H1 (cell line): ENCODE measurements around the gene B4GALNT1. TPM values are rescaled to one million over a fixed set of nuclear protein-coding genes. Genes with fewer than 3 reads are reported as not detected.

Experiments
- CTCF ChIA-PET: fragments of 300-600 bp; sonication (Branson Sonifier 250); formaldehyde crosslinking; loops from one replicate; lab custom pipeline; 2021; ENCODE audit not compliant: partially characterized antibody; lab: Charles Lee
- POLR2A ChIA-PET: fragments of 300-600 bp; sonication (Branson Sonifier 250); formaldehyde crosslinking; loops from one replicate; lab custom pipeline; 2021; ENCODE audit warnings: inconsistent platforms; ENCODE audit not compliant: partially characterized antibody; lab: Charles Lee
- DNase-seq, 2 experiments: peaks; one replicate each; pipeline versions ENCODE4 v3.0.0 to v3.0.0-alpha.2; 2010 to 2022; ENCODE audit warnings: low spot score in 2 of 2, low read depth in 1 of 2, mixed read lengths in 1 of 2
- FAIRE-seq: peaks from 2 replicates; lab custom pipeline; 2011; peaks lifted over from hg19 to GRCh38; lab: Jason Lieb, UNC
- H2AFZ ChIP-seq: 2 replicates; pipeline ENCODE4 v1.8.1; 2012; ENCODE audit warnings: low read length, inconsistent platforms
- H2AK5ac ChIP-seq: 2 replicates; pipeline ENCODE4 v1.6.1; 2013; ENCODE audit warnings: low read depth, low read length
- H2BK120ac ChIP-seq: replicated peaks from 2 replicates; pipeline ENCODE3; 2013; ENCODE audit warnings: low read depth, low read length, inconsistent platforms
- H2BK12ac ChIP-seq: 2 replicates; pipeline ENCODE4 v1.6.1; 2013; ENCODE audit warnings: low read depth, low read length
- H2BK15ac ChIP-seq: 2 replicates; pipeline ENCODE4 v1.6.1; 2013; ENCODE audit warnings: low read length
- H2BK20ac ChIP-seq: 2 replicates; pipeline ENCODE4 v1.6.1; 2013; ENCODE audit warnings: low read length
- H2BK5ac ChIP-seq: 2 replicates; pipeline ENCODE4 v1.6.1; 2013; ENCODE audit warnings: low read depth, low read length
- H3K14ac ChIP-seq: 2 replicates; pipeline ENCODE4 v1.6.1; 2013; ENCODE audit warnings: inconsistent platforms; ENCODE audit not compliant: insufficient read length
- H3K18ac ChIP-seq: 2 replicates; pipeline ENCODE4 v1.6.1; 2013; ENCODE audit warnings: low read length; ENCODE audit errors: extremely low read depth
- H3K23ac ChIP-seq: 2 replicates; pipeline ENCODE4 v1.6.1; 2013; ENCODE audit warnings: inconsistent platforms; ENCODE audit not compliant: insufficient read length
- H3K23me2 ChIP-seq: 2 replicates; pipeline ENCODE4 v1.6.1; 2013; ENCODE audit warnings: low read depth, low read length
- H3K27ac ChIP-seq: 2 replicates; pipeline ENCODE4 v1.6.1; 2011; ENCODE audit warnings: low read depth, low read length, inconsistent platforms
- H3K27me3 ChIP-seq, 4 experiments: replicated peaks in 1 of 4; 1 replicate in 1 of 4; 2 replicates in 3 of 4; pipeline versions ENCODE4 v1.6.1 to v1.8.1; 2011 to 2013; ENCODE audit warnings: low read length in 3 of 4, mild to moderate bottlenecking in 3 of 4, inconsistent platforms in 2 of 4, mixed read lengths in 2 of 4, moderate library complexity in 1 of 4; ENCODE audit not compliant: control insufficient read depth in 3 of 4, insufficient read depth in 3 of 4; ENCODE audit errors: extremely low read depth in 1 of 4
- H3K36me3 ChIP-seq, 4 experiments: 2 replicates each; pipeline versions ENCODE4 v1.6.1 to v1.8.1; 2011 to 2013; ENCODE audit warnings: mild to moderate bottlenecking in 4 of 4, low read length in 3 of 4, moderate library complexity in 2 of 4, control low read depth in 1 of 4, inconsistent platforms in 1 of 4; ENCODE audit not compliant: insufficient read depth in 4 of 4, control insufficient read depth in 2 of 4
- H3K4ac ChIP-seq: replicated peaks from 2 replicates; pipeline ENCODE3; 2013; ENCODE audit warnings: low read length, low read depth, mixed read lengths, inconsistent platforms; ENCODE audit not compliant: insufficient read length
- H3K4me1 ChIP-seq, 4 experiments: replicated peaks in 1 of 4; 1 replicate in 1 of 4; 2 replicates in 3 of 4; pipeline versions ENCODE4 v1.6.1 to v1.8.1; 2011 to 2013; ENCODE audit warnings: low read length in 3 of 4, inconsistent platforms in 2 of 4, mixed read lengths in 1 of 4; ENCODE audit not compliant: insufficient read depth in 4 of 4, control insufficient read depth in 3 of 4
- H3K4me2 ChIP-seq, 2 experiments: 2 replicates each; pipeline versions ENCODE4 v1.6.1 to v1.8.1; 2011 to 2013; ENCODE audit warnings: low read depth in 2 of 2, low read length in 2 of 2, control low read depth in 1 of 2, inconsistent platforms in 1 of 2, mild to moderate bottlenecking in 1 of 2; ENCODE audit not compliant: insufficient read depth in 1 of 2
- H3K4me3 ChIP-seq, 4 experiments: fragments of 200-600, 300-600 bp in 1 of 4; sonication (generic), shearing (Covaris generic), sonication (Bioruptor Twin) in 1 of 4; 2 replicates each; pipeline versions ENCODE4 v1.5.1 to v1.8.1; 2011 to 2016; ENCODE audit warnings: low read length in 4 of 4, low read depth in 3 of 4, control low read depth in 2 of 4, inconsistent platforms in 2 of 4, mild to moderate bottlenecking in 2 of 4, mixed read lengths in 1 of 4, moderate library complexity in 1 of 4; ENCODE audit not compliant: insufficient read depth in 2 of 4; ENCODE audit errors: extremely low read depth in 1 of 4
- H3K56ac ChIP-seq: replicated peaks from 2 replicates; pipeline ENCODE3; 2013; ENCODE audit warnings: low read depth, mild to moderate bottlenecking, mixed read lengths, low read length, inconsistent platforms; ENCODE audit not compliant: insufficient read length
- H3K79me1 ChIP-seq: 2 replicates; pipeline ENCODE4 v1.6.1; 2013; ENCODE audit warnings: low read depth, low read length, control low read depth
- H3K79me2 ChIP-seq, 2 experiments: 2 replicates each; pipeline versions ENCODE4 v1.6.1 to v1.8.1; 2012 to 2013; ENCODE audit warnings: low read length in 2 of 2, mild to moderate bottlenecking in 2 of 2, inconsistent platforms in 1 of 2; ENCODE audit not compliant: insufficient read depth in 2 of 2, control insufficient read depth in 1 of 2
- H3K9ac ChIP-seq, 4 experiments: replicated peaks in 1 of 4; 1 replicate in 1 of 4; 2 replicates in 3 of 4; pipeline versions ENCODE4 v1.6.1 to v1.8.1; 2011 to 2013; ENCODE audit warnings: low read depth in 3 of 4, low read length in 3 of 4, control low read depth in 2 of 4, mild to moderate bottlenecking in 2 of 4, moderate library complexity in 2 of 4, inconsistent platforms in 1 of 4; ENCODE audit errors: extremely low read depth in 1 of 4
- H3K9me3 ChIP-seq, 2 experiments: 2 replicates each; pipeline versions ENCODE4 v1.6.1 to v1.8.1; 2012 to 2013; ENCODE audit warnings: mild to moderate bottlenecking in 2 of 2, moderate library complexity in 2 of 2, control low read depth in 1 of 2, inconsistent platforms in 1 of 2, low read depth in 1 of 2, low read length in 1 of 2, mixed read lengths in 1 of 2; ENCODE audit not compliant: insufficient read depth in 2 of 2
- H4K20me1 ChIP-seq, 2 experiments: replicated peaks in 1 of 2; 2 replicates each; pipeline versions ENCODE3 to v1.8.1; 2011 to 2013; ENCODE audit warnings: inconsistent platforms in 2 of 2, low read length in 2 of 2, mild to moderate bottlenecking in 1 of 2; ENCODE audit not compliant: insufficient read depth in 2 of 2, control insufficient read depth in 1 of 2
- H4K5ac ChIP-seq: 2 replicates; pipeline ENCODE4 v1.6.1; 2013; ENCODE audit warnings: low read length, low read depth, mixed read lengths, inconsistent platforms; ENCODE audit not compliant: insufficient read length
- H4K8ac ChIP-seq: 2 replicates; pipeline ENCODE4 v1.8.0; 2013; ENCODE audit warnings: mild to moderate bottlenecking, moderate library complexity, low read length, inconsistent platforms; ENCODE audit not compliant: insufficient read depth; ENCODE audit errors: extremely low read depth
- H4K91ac ChIP-seq: replicated peaks from 2 replicates; pipeline ENCODE3; 2013; ENCODE audit warnings: low read length, mixed read lengths, inconsistent platforms; ENCODE audit not compliant: insufficient read length
- ASH2L ChIP-seq: fragments of 200-600, 300-600 bp; sonication (generic); IDR thresholded peaks from one replicate; pipeline ENCODE4 v1.7.1; 2017; ENCODE audit warnings: low read length
- BCL11A ChIP-seq, 2 experiments: IDR thresholded peaks; one replicate each; pipeline ENCODE4 v1.6.1; 2011; ENCODE audit warnings: low read depth in 2 of 2, low read length in 2 of 2, mild to moderate bottlenecking in 2 of 2
- CHD1 ChIP-seq: IDR thresholded peaks from 2 replicates; pipeline ENCODE4 v1.6.1; 2012; ENCODE audit warnings: low read depth, low read length, improper control_type of control experiment
- CHD2 ChIP-seq: IDR thresholded peaks from 2 replicates; pipeline ENCODE4 v1.6.1; 2012; ENCODE audit warnings: low read length, improper control_type of control experiment
- EZH2 ChIP-seq: fragments of 200-600 bp; sonication (generic); IDR thresholded peaks from 2 replicates; pipeline ENCODE4 v1.7.1; 2012; ENCODE audit warnings: low read depth, mild to moderate bottlenecking, moderate library complexity, low read length, inconsistent platforms; ENCODE audit not compliant: severe bottlenecking
- JUND ChIP-seq: IDR thresholded peaks from 2 replicates; pipeline ENCODE4 v1.6.1; 2011; ENCODE audit warnings: mild to moderate bottlenecking, improper control_type of control experiment, low read length
- PHF8 ChIP-seq: fragments of 200-600 bp; sonication (generic); conservative IDR thresholded peaks from 2 replicates; pipeline ENCODE4 v1.7.1; 2012; ENCODE audit warnings: low read depth, mild to moderate bottlenecking, inconsistent platforms, low read length, moderate library complexity
- TBP ChIP-seq: IDR thresholded peaks from 2 replicates; pipeline ENCODE4 v1.6.1; 2011; ENCODE audit warnings: low read depth, low read length, improper control_type of control experiment
- WGBS, 2 experiments: shearing (Covaris generic) in 1 of 2; methylation state at CpG; one replicate each; pipeline versions ENCODE4 v1.1.6 to v1.1.7; 2013 to 2015; ENCODE audit warnings: low lambda C conversion rate in 2 of 2, mixed read lengths in 2 of 2, inconsistent platforms in 1 of 2, low coverage in 1 of 2, missing lambda C conversion rate in 1 of 2; ENCODE audit not compliant: insufficient replicate concordance in 2 of 2, insufficient coverage in 1 of 2, insufficient read length in 1 of 2; ENCODE audit errors: extremely low coverage in 1 of 2, missing lambda C conversion rate in 1 of 2; 5-methylcytosine and 5-hydroxymethylcytosine counted together
- polyA plus RNA-seq, 7 experiments: library from polyadenylated mRNA; depleted of rRNA in 3 of 7; stranded (reverse) in 5 of 7; unstranded in 2 of 7; fragments of >200 nt in 5 of 7; fragments of 200-250 nt in 2 of 7; gene quantifications; 1 replicate in 5 of 7; 2 replicates in 1 of 7; 4 replicates in 1 of 7; pipeline versions ENCODE4 v1.2.1 to v1.2.3, GENCODE V29; 2011 to 2013; ENCODE audit warnings: missing spikeins in 2 of 7, mixed read lengths in 2 of 7
- total RNA-seq: library from RNA; stranded (reverse); fragmentation: NEBNext Ultra II Directional; extraction: Animal tissue kit (Norgen Biotek cat#: 25700); gene quantifications from 2 replicates; pipeline ENCODE4 v1.2.1, GENCODE V29; 2021
- TF ChIP-seq, protein P1 (sequence below), 3 experiments: IDR thresholded peaks; 1 replicate in 2 of 3; 2 replicates in 1 of 3; pipeline versions ENCODE4 v1.5.1 to v1.6.1; 2011; ENCODE audit warnings: low read length in 3 of 3, mild to moderate bottlenecking in 3 of 3, inconsistent platforms in 2 of 3, low read depth in 1 of 3, moderate library complexity in 1 of 3; ENCODE audit not compliant: insufficient read depth in 1 of 3; ENCODE audit errors: control extremely low read depth in 1 of 3

B4GALNT1 gene
- total and polyA plus RNA-seq, 2 of the 8 experiments (the other 6 are each of a cell fraction or from before 2014, with no cell fraction given): 1.5 to 2.3 TPM

DNA sequence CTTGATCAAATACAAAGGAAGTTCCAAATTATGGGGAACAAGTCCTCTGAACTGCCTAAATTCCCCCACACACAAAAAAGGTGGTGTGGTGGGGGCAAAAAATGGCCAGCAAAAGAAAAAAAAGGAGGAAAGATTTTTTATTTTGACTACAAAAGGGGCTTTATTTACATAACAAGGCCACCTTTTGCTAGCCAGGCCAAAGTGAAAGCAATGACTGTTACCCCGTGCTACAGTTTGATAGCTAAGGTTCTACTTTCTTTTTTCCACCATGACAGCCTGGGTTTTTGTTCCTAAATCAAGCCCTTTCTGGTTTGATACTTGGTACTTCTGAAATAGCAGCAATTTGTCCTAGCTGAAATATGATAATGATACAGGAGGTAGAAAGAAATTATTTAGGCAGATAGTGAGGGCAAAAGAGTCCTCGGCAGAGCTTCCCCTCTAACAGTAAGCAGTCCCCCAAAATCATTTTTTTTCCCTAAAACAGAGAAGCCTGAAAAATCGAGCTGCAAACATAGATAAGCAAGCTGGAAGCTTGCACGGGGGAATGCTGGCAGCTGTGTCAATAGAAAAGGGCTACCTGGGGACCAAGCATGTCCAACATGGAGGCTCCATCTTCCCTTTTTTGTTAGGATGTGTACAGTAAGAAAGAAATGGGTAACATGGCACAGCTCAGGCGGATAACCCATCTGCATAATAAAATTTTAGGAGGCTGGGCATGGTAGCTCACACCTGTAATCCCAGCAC is 8.9 kb upstream of the B4GALNT1 start:
- DNase-seq: no peak
- Histone ChIP-seq H3K9ac (no peak overlapping the region), H3K79me2 (no peaks in the 10 kb centered on the region), H3K23ac (no peak overlapping the region), H4K5ac (no peak overlapping the region), H2AFZ (no peak overlapping the region), H2BK120ac (no peak overlapping the region), H3K27ac (no peak overlapping the region), H3K23me2 (no peaks in the 10 kb centered on the region), H3K79me1 (no peaks in the 10 kb centered on the region), H2BK12ac (no peak overlapping the region), H3K36me3 (no peaks in the 10 kb centered on the region), H2BK5ac (no peak overlapping the region), H3K14ac (no peak overlapping the region), H3K56ac (no peak overlapping the region), H4K8ac (no peak overlapping the region), H3K4ac (no peak overlapping the region), H4K20me1 (no peaks in the 10 kb centered on the region), H3K27me3 (no peaks in the 10 kb centered on the region), H2BK15ac (no peak overlapping the region), H3K4me2 (no peak overlapping the region; a peak in 1 of 4 replicates), H3K18ac (no peak overlapping the region), H3K4me3 (no peak overlapping the region), H4K91ac (no peak overlapping the region), H3K4me1 (peaks cover 0 to 5% (median 0%) of the 10 kb centered on the region in 4 experiments; a peak in 1 of 7 replicates), H2AK5ac (no peak overlapping the region), H3K9me3 (peaks cover 14 to 20% of the 10 kb centered on the region in 2 experiments; a peak in 3 of 4 replicates), H2BK20ac (no peak overlapping the region)
- CTCF ChIA-PET: interaction anchor here (0.6 to 2.8 kb wide), 9 partner anchors 9 to 1246 kb away, joined by 3 to 11 read pairs (median 5); partner anchors contain the start of genes B4GALNT1 and OS9
- no peak for FAIRE-seq
- 73% methylated on average over 5 of the region's 5 CpGs; no CpG with 5 or more reads in 1 of the 2 experiments for WGBS, 2 experiments
- POLR2A ChIA-PET: interaction anchor here (0.9 to 1.5 kb wide), 4 partner anchors 10 to 103 kb away, joined by 3 to 4 read pairs (median 3); partner anchors contain the start of gene TSPAN31
- TF ChIP-seq CHD2: no peak
- TF ChIP-seq ASH2L: no peak
- no peak for TF ChIP-seq CHD1
- TF ChIP-seq BCL11A (IDR thresholded peaks at IDR 0.05; ENCODE audit: low read depth in 2 of 2, low read length in 2 of 2): no peak
- TF ChIP-seq PHF8: no peak
- no peak for TF ChIP-seq EZH2
- no peak for TF ChIP-seq JUND
- TF ChIP-seq TBP: no peak
- TF ChIP-seq, protein P1, sequence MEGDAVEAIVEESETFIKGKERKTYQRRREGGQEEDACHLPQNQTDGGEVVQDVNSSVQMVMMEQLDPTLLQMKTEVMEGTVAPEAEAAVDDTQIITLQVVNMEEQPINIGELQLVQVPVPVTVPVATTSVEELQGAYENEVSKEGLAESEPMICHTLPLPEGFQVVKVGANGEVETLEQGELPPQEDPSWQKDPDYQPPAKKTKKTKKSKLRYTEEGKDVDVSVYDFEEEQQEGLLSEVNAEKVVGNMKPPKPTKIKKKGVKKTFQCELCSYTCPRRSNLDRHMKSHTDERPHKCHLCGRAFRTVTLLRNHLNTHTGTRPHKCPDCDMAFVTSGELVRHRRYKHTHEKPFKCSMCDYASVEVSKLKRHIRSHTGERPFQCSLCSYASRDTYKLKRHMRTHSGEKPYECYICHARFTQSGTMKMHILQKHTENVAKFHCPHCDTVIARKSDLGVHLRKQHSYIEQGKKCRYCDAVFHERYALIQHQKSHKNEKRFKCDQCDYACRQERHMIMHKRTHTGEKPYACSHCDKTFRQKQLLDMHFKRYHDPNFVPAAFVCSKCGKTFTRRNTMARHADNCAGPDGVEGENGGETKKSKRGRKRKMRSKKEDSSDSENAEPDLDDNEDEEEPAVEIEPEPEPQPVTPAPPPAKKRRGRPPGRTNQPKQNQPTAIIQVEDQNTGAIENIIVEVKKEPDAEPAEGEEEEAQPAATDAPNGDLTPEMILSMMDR (IDR thresholded peaks at IDR 0.05; ENCODE audit: control extremely low read depth in 1 of 3, insufficient read depth in 1 of 3, low read depth in 1 of 3, low read length in 3 of 3): no peak
